ENCODE data around the gene SPOP.

SPOP gene

GRCh38 chr17:49610883-49611584, 66.9 kb downstream of the SPOP start:
- no peak for DNase-seq

GRCh38 chr17:49604314-49604869, 73.5 kb downstream of the SPOP start:
- DNase-seq: no peak

GRCh38 chr17:49603720-49604119, 74.2 kb downstream of the SPOP start:
- no peak for DNase-seq

- DNase-seq: no peak
Measured at GRCh38 chr17:49603238-49603637, 74.7 kb downstream of the SPOP start.

GRCh38 chr17:49602783-49603182, 75.1 kb downstream of the SPOP start:
- no peak for DNase-seq

- no peak for DNase-seq
Measured at GRCh38 chr17:49600949-49601348, 76.9 kb downstream of the SPOP start.

- no peak for DNase-seq
Measured at GRCh38 chr17:49598918-49599317, 79.0 kb downstream of the SPOP start.

- DNase-seq: no peak
Measured at GRCh38 chr17:49597928-49598655, 79.8 kb downstream of the SPOP start.

GRCh38 chr17:49597436-49597835, 80.5 kb downstream of the SPOP start:
- DNase-seq: no peak

GRCh38 chr17:49596613-49597244, 81.2 kb downstream of the SPOP start:
- no peak for DNase-seq

GRCh38 chr17:49595980-49596379, 81.9 kb downstream of the SPOP start:
- no peak for DNase-seq

- DNase-seq: no peak
Measured at GRCh38 chr17:49595328-49595727, 82.6 kb downstream of the SPOP start.

- no peak for DNase-seq
Measured at GRCh38 chr17:49592263-49592662, 85.6 kb downstream of the SPOP start.

GRCh38 chr17:49590874-49591273, 87.0 kb downstream of the SPOP start:
- no peak for DNase-seq

- no peak for DNase-seq
Measured at GRCh38 chr17:49589577-49589927, 88.3 kb downstream of the SPOP start.

- no peak for DNase-seq
Measured at GRCh38 chr17:49588726-49589576, 88.9 kb downstream of the SPOP start.

- DNase-seq: no peak
Measured at GRCh38 chr17:49588312-49588711, 89.6 kb downstream of the SPOP start.

- DNase-seq: no peak
Measured at GRCh38 chr17:49587366-49588073, 90.4 kb downstream of the SPOP start.

GRCh38 chr17:49585422-49586027, 92.4 kb downstream of the SPOP start:
- DNase-seq: no peak

- DNase-seq: no peak
Measured at GRCh38 chr17:49583889-49584288, 94.0 kb downstream of the SPOP start.

- no peak for DNase-seq
Measured at GRCh38 chr17:49583226-49583625, 94.7 kb downstream of the SPOP start.

GRCh38 chr17:49582789-49583188, 95.1 kb downstream of the SPOP start:
- no peak for DNase-seq

Measured in NCI-H446 treated with DMSO at 0.1 percent for 48 hours (cell line).